Activated CD8-positive, alpha-beta T cell treated with anti-CD3 and anti-CD28 coated beads, Interleukin-2, amount 10 ng/mL, durations not matched to agents 7 days and 5 days (primary cell): Measurements from ENCODE around the gene IGIP. TPM values are rescaled to one million over a fixed set of nuclear protein-coding genes. Genes with fewer than 3 reads are reported as not detected.

Source experiments
- ATAC-seq: fragments of 150-1000 bp; cut with Tn5 transposase; one replicate; pipeline ENCODE4 v1.10.0; 2021; ENCODE audit warnings: moderate library complexity
- CTCF ChIA-PET: fragments of 350-600 bp; sonication (Branson Sonifier 250); formaldehyde crosslinking; loops from one replicate; lab custom pipeline; 2021; ENCODE audit warnings: antibody characterized with exemption; lab: Charles Lee
- POLR2A ChIA-PET: fragments of 350-600 bp; sonication (Branson Sonifier 250); formaldehyde crosslinking; loops from one replicate; lab custom pipeline; 2021; ENCODE audit warnings: antibody characterized with exemption; lab: Charles Lee
- DNase-seq: peaks from one replicate; pipeline ENCODE4 v3.0.0-alpha.2; 2020
- H3K27ac Mint-ChIP-seq: one replicate; pipeline ENCODE4 v1.8.0; 2021; ENCODE audit warnings: mild to moderate bottlenecking, mixed read lengths
- H3K27me3 Mint-ChIP-seq: one replicate; pipeline ENCODE4 v1.8.0; 2021; ENCODE audit warnings: low read depth, mixed read lengths
- H3K36me3 Mint-ChIP-seq: one replicate; pipeline ENCODE4 v1.8.0; 2021; ENCODE audit warnings: low read depth, mixed read lengths
- H3K4me1 Mint-ChIP-seq: one replicate; pipeline ENCODE4 v1.8.0; 2021; ENCODE audit warnings: low read depth, mixed read lengths
- H3K4me3 Mint-ChIP-seq: one replicate; pipeline ENCODE4 v1.8.0; 2021; ENCODE audit warnings: mild to moderate bottlenecking, mixed read lengths
- H3K9me3 Mint-ChIP-seq: one replicate; pipeline ENCODE4 v1.8.0; 2022; ENCODE audit warnings: mixed read lengths; ENCODE audit not compliant: insufficient read depth
- total RNA-seq, 2 experiments: library from RNA; stranded (reverse); gene quantifications; one replicate each; pipeline ENCODE4 v1.2.3, GENCODE V29; 2021

The IGIP gene
- total RNA-seq, 2 experiments from 2014 or later, result 2.4 to 2.7 TPM

DNA sequence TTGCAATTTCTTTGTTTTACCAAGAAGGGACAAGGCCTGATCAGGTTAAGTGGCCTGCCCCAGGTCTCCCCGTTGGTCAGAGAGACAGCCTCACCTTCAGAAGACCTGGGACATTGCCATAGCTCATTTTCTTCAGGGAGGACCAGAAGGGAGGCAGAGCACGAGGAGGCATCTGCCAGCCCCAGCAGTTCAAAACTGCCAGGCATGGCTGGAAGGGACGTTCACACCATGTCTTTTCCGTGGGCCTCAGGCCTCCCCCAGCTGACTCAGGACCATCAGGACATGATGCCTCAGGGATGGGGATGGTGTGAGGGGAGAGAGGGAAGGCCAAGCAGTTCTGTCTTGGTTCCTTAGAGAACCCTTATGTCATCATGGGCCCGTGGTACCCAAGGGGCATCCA lies 16.5 kb downstream of the IGIP start:
- no peaks in the 10 kb centered on the region for H3K36me3 Mint-ChIP-seq
- DNase-seq (peak; percentile 12), ATAC-seq (no peak)
- ChIA-PET CTCF (interaction anchor here (1.0 to 6.2 kb wide), 7 partner anchors 9 to 66 kb away, joined by 3 to 68 read pairs (median 11); partner anchors contain the start of gene PURA), POLR2A (interaction anchor here (0.5 kb wide), 1 partner anchor 186 kb away, joined by 3 read pairs; no protein-coding TSS in a partner anchor)
- H3K9me3 Mint-ChIP-seq, result no peaks in the 10 kb centered on the region
- H3K27me3 Mint-ChIP-seq, result peaks cover 22% of the 10 kb centered on the region
- H3K27ac Mint-ChIP-seq, result no peak overlapping the region
- H3K4me1 Mint-ChIP-seq, result peaks cover 14% of the 10 kb centered on the region
- no peak overlapping the region for H3K4me3 Mint-ChIP-seq

DNA sequence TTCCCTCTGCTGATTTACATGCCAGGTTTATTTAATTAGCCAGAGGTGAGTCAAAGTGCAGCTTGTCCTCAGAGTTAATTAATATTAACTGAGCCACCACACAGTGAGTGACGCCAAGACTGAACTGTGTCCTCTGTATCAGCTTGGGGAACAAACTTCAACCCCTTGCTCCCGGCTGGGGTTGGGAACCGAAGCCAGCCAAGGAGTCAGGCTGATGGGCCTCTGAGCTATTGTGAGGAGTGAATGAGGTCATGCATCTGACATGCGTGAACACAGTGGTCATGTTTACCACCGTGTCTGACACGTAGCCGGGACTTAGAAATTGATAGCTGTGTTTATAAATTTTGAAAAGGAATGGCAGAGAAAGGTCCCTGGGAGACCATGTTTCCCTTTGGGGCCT lies 17.1 kb downstream of the IGIP start:
- H3K27ac Mint-ChIP-seq, result no peak overlapping the region
- H3K4me3 Mint-ChIP-seq, result no peak overlapping the region
- ATAC-seq, result no peak
- ChIA-PET CTCF (interaction anchor here (0.9 to 6.2 kb wide), 11 partner anchors 9 to 70 kb away, joined by 3 to 68 read pairs (median 7); partner anchors contain the start of gene PURA), POLR2A (interaction anchor here (0.5 kb wide), 1 partner anchor 185 kb away, joined by 3 read pairs; no protein-coding TSS in a partner anchor)
- H3K9me3 Mint-ChIP-seq, result no peaks in the 10 kb centered on the region
- H3K4me1 Mint-ChIP-seq, result peaks cover 14% of the 10 kb centered on the region
- H3K27me3 Mint-ChIP-seq, result peaks cover 28% of the 10 kb centered on the region
- peak; percentile 19 for DNase-seq
- no peaks in the 10 kb centered on the region for H3K36me3 Mint-ChIP-seq

GRCh38 chr5:140143521-140144258 lies 18.0 kb downstream of the IGIP start:
- H3K4me1 Mint-ChIP-seq, result peaks cover 14% of the 10 kb centered on the region
- no peaks in the 10 kb centered on the region for H3K9me3 Mint-ChIP-seq
- no peak overlapping the region for H3K4me3 Mint-ChIP-seq
- ChIA-PET CTCF (interaction anchor here (0.6 to 6.2 kb wide), 30 partner anchors 10 to 384 kb away, joined by 3 to 68 read pairs (median 6); partner anchors contain the start of gene PURA), POLR2A (interaction anchor here (0.9 kb wide), 1 partner anchor 36 kb away, joined by 3 read pairs; no protein-coding TSS in a partner anchor)
- no peak overlapping the region for H3K27ac Mint-ChIP-seq
- no peaks in the 10 kb centered on the region for H3K36me3 Mint-ChIP-seq
- DNase-seq, result peak; percentile 14
- H3K27me3 Mint-ChIP-seq, result peaks cover 28% of the 10 kb centered on the region
- peak; percentile 4 for ATAC-seq

DNA sequence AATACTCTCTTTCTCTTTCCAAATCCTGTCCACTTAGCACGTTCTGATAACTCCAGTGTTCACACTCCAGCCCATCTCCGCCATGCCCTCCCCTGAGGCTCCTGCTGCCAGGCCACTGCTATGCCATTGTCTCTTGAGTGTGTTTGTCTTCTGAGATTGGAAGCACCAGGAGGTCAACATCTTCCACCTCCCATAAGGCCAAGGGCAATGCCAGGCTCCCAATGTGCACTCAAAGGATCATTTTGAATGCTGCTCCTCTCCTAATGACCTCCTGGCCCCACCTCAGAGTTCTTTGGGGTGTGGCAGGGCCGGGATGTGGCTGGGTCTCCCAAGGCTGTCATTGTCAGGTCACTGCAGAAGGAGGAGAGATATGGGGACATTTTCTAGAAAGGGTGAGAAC lies 19.5 kb downstream of the IGIP start:
- peaks cover 28% of the 10 kb centered on the region for H3K27me3 Mint-ChIP-seq
- H3K9me3 Mint-ChIP-seq, result no peaks in the 10 kb centered on the region
- peak; percentile 14 for DNase-seq
- ChIA-PET POLR2A (no interaction called here), CTCF (interaction anchor here (0.6 to 6.2 kb wide), 24 partner anchors 10 to 207 kb away, joined by 3 to 68 read pairs (median 7); partner anchors contain the start of genes NRG2 and PURA)
- H3K4me3 Mint-ChIP-seq, result no peak overlapping the region
- H3K27ac Mint-ChIP-seq, result no peak overlapping the region
- peaks cover 14% of the 10 kb centered on the region for H3K4me1 Mint-ChIP-seq
- no peak for ATAC-seq
- no peaks in the 10 kb centered on the region for H3K36me3 Mint-ChIP-seq

- POLR2A ChIA-PET, result no interaction called here
- DNase-seq, result peak; percentile 52
- peaks cover 28% of the 10 kb centered on the region for H3K27me3 Mint-ChIP-seq
- peaks cover 14% of the 10 kb centered on the region for H3K4me1 Mint-ChIP-seq
- H3K4me3 Mint-ChIP-seq, result peak overlapping the region; percentile 15
- no peaks in the 10 kb centered on the region for H3K36me3 Mint-ChIP-seq
- H3K27ac Mint-ChIP-seq, result no peak overlapping the region
- no peaks in the 10 kb centered on the region for H3K9me3 Mint-ChIP-seq
- CTCF ChIA-PET, result interaction anchor here (0.6 to 6.2 kb wide), 24 partner anchors 9 to 206 kb away, joined by 3 to 68 read pairs (median 6); partner anchors contain the start of gene PURA
- ATAC-seq, result peak; percentile 75
These were observed 20.2 kb downstream of the IGIP start for GRCh38 chr5:140145818-140146522.

DNA sequence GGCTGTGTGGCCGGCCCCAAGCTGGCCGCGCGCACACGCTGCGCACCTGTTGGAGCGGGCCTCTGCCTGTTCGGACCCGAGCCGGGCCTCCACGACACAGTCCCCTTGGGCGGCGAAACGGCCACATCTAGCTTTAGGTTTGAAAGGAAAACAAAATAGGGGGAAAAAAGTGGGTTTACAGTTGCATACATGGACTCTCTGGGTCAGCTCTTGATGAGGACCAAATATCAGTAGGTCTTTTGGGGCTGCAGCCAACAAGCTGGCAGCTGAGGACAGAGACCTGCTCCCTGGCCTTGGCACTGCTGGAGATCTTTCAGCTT lies 20.7 kb downstream of the IGIP start:
- Mint-ChIP-seq H3K4me3 (no peak overlapping the region), H3K9me3 (no peaks in the 10 kb centered on the region), H3K36me3 (no peaks in the 10 kb centered on the region), H3K4me1 (peaks cover 14% of the 10 kb centered on the region), H3K27me3 (peaks cover 28% of the 10 kb centered on the region), H3K27ac (no peak overlapping the region)
- ATAC-seq, result no peak
- DNase-seq, result no peak
- ChIA-PET CTCF (interaction anchor here (0.7 to 6.2 kb wide), 12 partner anchors 10 to 200 kb away, joined by 3 to 68 read pairs (median 6); partner anchors contain the start of gene PURA), POLR2A (no interaction called here)

DNA sequence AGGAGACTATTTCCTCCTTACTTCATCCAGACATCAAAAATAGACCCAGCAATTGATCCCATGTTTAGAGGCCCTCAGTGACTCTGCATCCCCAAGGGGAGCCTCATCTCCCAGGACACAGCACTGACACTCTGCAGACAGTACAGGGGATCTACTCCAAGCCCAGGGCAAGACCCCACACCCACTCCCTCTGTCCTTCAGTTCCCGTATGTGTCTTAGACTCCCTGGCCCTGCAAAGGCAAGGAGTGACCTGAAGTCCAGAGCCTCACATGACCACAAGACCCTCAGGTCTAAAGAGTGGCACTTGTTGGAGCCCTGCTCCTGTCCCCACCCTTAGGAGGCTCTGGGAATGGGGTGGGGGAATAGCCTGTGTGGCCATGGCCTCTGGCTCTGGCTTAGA lies 21.7 kb downstream of the IGIP start:
- H3K27me3 Mint-ChIP-seq, result peaks cover 28% of the 10 kb centered on the region
- ChIA-PET POLR2A (no interaction called here), CTCF (interaction anchor here (0.9 to 4.7 kb wide), 5 partner anchors 9 to 199 kb away, joined by 3 to 52 read pairs (median 11); no protein-coding TSS in a partner anchor)
- no peak overlapping the region for H3K4me3 Mint-ChIP-seq
- H3K27ac Mint-ChIP-seq, result no peak overlapping the region
- ATAC-seq (no peak), DNase-seq (no peak)
- no peaks in the 10 kb centered on the region for H3K36me3 Mint-ChIP-seq
- no peaks in the 10 kb centered on the region for H3K9me3 Mint-ChIP-seq
- peaks cover 14% of the 10 kb centered on the region for H3K4me1 Mint-ChIP-seq

- no peak overlapping the region for H3K4me3 Mint-ChIP-seq
- ATAC-seq (no peak), DNase-seq (no peak)
- H3K27me3 Mint-ChIP-seq, result peaks cover 28% of the 10 kb centered on the region
- H3K27ac Mint-ChIP-seq, result no peak overlapping the region
- CTCF ChIA-PET, result no interaction called here
- H3K4me1 Mint-ChIP-seq, result peaks cover 14% of the 10 kb centered on the region
- H3K9me3 Mint-ChIP-seq, result no peaks in the 10 kb centered on the region
- no peaks in the 10 kb centered on the region for H3K36me3 Mint-ChIP-seq
- POLR2A ChIA-PET, result no interaction called here
These were observed 22.8 kb downstream of the IGIP start for GRCh38 chr5:140148508-140148907.

DNA sequence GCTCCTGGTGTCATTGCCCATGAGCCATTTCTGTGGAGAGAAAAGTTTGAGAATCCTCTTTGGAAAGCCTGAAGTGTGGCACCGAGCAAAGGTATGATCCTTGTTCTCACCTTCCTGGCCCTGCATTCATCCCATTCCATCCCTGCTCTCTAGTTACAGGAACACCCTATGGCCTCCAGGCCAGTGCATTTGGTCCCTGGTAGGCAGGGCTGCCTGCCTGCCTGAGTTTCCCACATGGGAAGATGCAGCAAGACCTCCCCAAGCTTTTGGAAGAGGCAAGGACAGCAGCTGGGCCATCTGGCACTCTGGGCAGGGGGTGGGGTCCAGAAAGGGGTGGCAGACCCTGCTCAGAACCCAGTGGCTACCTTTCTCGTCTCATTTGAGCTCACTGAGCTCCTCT lies 24.5 kb downstream of the IGIP start:
- POLR2A ChIA-PET, result no interaction called here
- Mint-ChIP-seq H3K27me3 (peaks cover 23% of the 10 kb centered on the region), H3K4me3 (no peak overlapping the region), H3K4me1 (peaks cover 8% of the 10 kb centered on the region), H3K27ac (no peak overlapping the region), H3K9me3 (no peaks in the 10 kb centered on the region), H3K36me3 (no peaks in the 10 kb centered on the region)
- CTCF ChIA-PET, result interaction anchor here (0.8 to 2.2 kb wide), 2 partner anchors 35 to 363 kb away, joined by 3 to 6 read pairs; no protein-coding TSS in a partner anchor
- DNase-seq (no peak), ATAC-seq (no peak)

GRCh38 chr5:140151144-140152021 lies 25.6 kb downstream of the IGIP start:
- Mint-ChIP-seq H3K4me1 (peaks cover 2% of the 10 kb centered on the region), H3K27ac (no peak overlapping the region), H3K27me3 (peaks cover 15% of the 10 kb centered on the region), H3K36me3 (no peaks in the 10 kb centered on the region), H3K9me3 (no peaks in the 10 kb centered on the region), H3K4me3 (no peak overlapping the region)
- CTCF ChIA-PET, result interaction anchor here (0.8 to 2.2 kb wide), 2 partner anchors 36 to 364 kb away, joined by 3 to 6 read pairs; no protein-coding TSS in a partner anchor
- POLR2A ChIA-PET, result no interaction called here
- no peak for DNase-seq
- no peak for ATAC-seq
